Psoas muscle (tissue), 8 donors: ENCODE data around the gene ERRFI1. TPM values are rescaled to one million over a fixed set of nuclear protein-coding genes. Genes with fewer than 3 reads are reported as not detected.

Experiments
- ATAC-seq, 4 donors: fragments of 200-7000 bp; cut with Tn5 transposase; one replicate each; pipeline ENCODE4 v1.9.1; 2020; ENCODE audit warnings: moderate library complexity in 3 of 4, mild to moderate bottlenecking in 2 of 4
- DNase-seq, 2 donors: peaks; one replicate each; pipeline ENCODE4 v3.0.0-alpha.2; 2020
- H3K27ac ChIP-seq: fragments of 200-600 bp; one replicate; pipeline ENCODE4 v1.8.0; 2022
- H3K27me3 ChIP-seq, 3 donors: fragments of 200-600 bp in 1 of 3; one replicate each; pipeline versions ENCODE4 v1.6.1 to v1.8.0; 2013 to 2022; ENCODE audit warnings: low read length in 2 of 3, mild to moderate bottlenecking in 2 of 3, moderate library complexity in 1 of 3; ENCODE audit not compliant: insufficient read depth in 3 of 3
- H3K36me3 ChIP-seq, 2 donors: fragments of 200-600 bp in 1 of 2; one replicate each; pipeline versions ENCODE4 v1.6.1 to v1.8.0; 2013 to 2022; ENCODE audit warnings: low read depth in 1 of 2, mild to moderate bottlenecking in 1 of 2, moderate library complexity in 1 of 2; ENCODE audit not compliant: insufficient read depth in 1 of 2
- H3K4me1 ChIP-seq: fragments of 200-600 bp; one replicate; pipeline ENCODE4 v1.8.0; 2022
- H3K4me3 ChIP-seq: fragments of 200-600 bp; one replicate; pipeline ENCODE4 v1.8.0; 2022; ENCODE audit warnings: mild to moderate bottlenecking
- H3K9me3 ChIP-seq: fragments of 200-600 bp; one replicate; pipeline ENCODE4 v1.8.0; 2022
- CTCF ChIP-seq: fragments of 200-600 bp; IDR thresholded peaks from one replicate; pipeline ENCODE4 v1.8.0; 2022; ENCODE audit warnings: antibody characterized with exemption
- WGBS, 3 donors: extraction: QIAGEN DNeasy Blood & Tissue Kit; methylation state at CpG; one replicate each; pipeline versions ENCODE4 v1.1.6 to v1.1.7; 2013; 5-methylcytosine and 5-hydroxymethylcytosine counted together
- intact Hi-C, 2 donors: fragments of 100-400 bp; cut with DNase I; formaldehyde crosslinking; loops; one replicate each; pipeline versions ENCODE4 v1.11.0 to v1.14.2; 2022
- polyA plus RNA-seq, 3 donors: library from polyadenylated mRNA; stranded (reverse); fragments of 200-250 nt; gene quantifications; one replicate each; pipeline ENCODE4 v1.2.3, GENCODE V29; 2013
- total RNA-seq, 4 donors: library from RNA; stranded (reverse); fragmentation: NEBNext Ultra II Directional in 2 of 4; extraction: Animal tissue kit (Norgen Biotek cat#: 25700) in 2 of 4; gene quantifications; one replicate each; pipeline versions ENCODE4 v1.2.1 to v1.2.4, GENCODE V29; 2021 to 2023
- donor health status: healthy with polysubstance abuse.
- donor health status: DM: no; HTN: no; CAD: no; lungs with moderate emphysema.
- donor health status: Bipolar disorder and iron deficiency.
- donor health status: healthy.
- donor health status: DM: yes; HTN: yes; CAD: no.
- donor health status: DM: no; HTN: no; CAD: no.
- donor health status: DM: no; HTN: no; CAD: no.
- donor health status: DM: yes; HTN: yes; CAD: no.

The ERRFI1 gene
- total and polyA plus RNA-seq, 7 donors, result 23.2 to 99.9 (median 63.3) TPM

GRCh38 chr1:8046391-8046790, 20.3 kb upstream of the ERRFI1 start:
- TF ChIP-seq CTCF, result no peak
- no peak overlapping the region for H3K27ac ChIP-seq
- WGBS, 3 donors, result 94 to 96% (median 94%) methylated on average over 12 of the region's 12 CpGs
- H3K4me1 ChIP-seq, result no peaks in the 10 kb centered on the region
- DNase-seq, result no peak
- no peak for ATAC-seq
- H3K9me3 ChIP-seq, result no peaks in the 10 kb centered on the region
- H3K27me3 ChIP-seq, result no peaks in the 10 kb centered on the region
- no peaks in the 10 kb centered on the region for H3K36me3 ChIP-seq
- intact Hi-C loops, result no loop called here
- H3K4me3 ChIP-seq, result no peak overlapping the region

GRCh38 chr1:8043621-8044020, 17.5 kb upstream of the ERRFI1 start:
- Histone ChIP-seq H3K27ac (no peak overlapping the region), H3K9me3 (no peaks in the 10 kb centered on the region), H3K4me3 (no peak overlapping the region), H3K36me3 (no peaks in the 10 kb centered on the region), H3K4me1 (no peaks in the 10 kb centered on the region), H3K27me3 (peaks cover 0 to 2% (median 0%) of the 10 kb centered on the region in 3 donors)
- WGBS, 3 donors, result 51 to 64% (median 61%) methylated on average over 2 of the region's 2 CpGs
- no peak for DNase-seq
- no peak for TF ChIP-seq CTCF
- no peak for ATAC-seq
- intact Hi-C loops, result loop anchor here in 1 of 2 donors (5.0 kb wide), 1 partner anchor 1161 kb away; no protein-coding TSS in a partner anchor

- Histone ChIP-seq H3K4me1 (no peaks in the 10 kb centered on the region), H3K36me3 (no peaks in the 10 kb centered on the region), H3K27ac (no peak overlapping the region), H3K4me3 (no peak overlapping the region), H3K27me3 (peaks cover 0 to 2% (median 0%) of the 10 kb centered on the region in 3 donors), H3K9me3 (no peaks in the 10 kb centered on the region)
- no peak for TF ChIP-seq CTCF
- WGBS, 3 donors, result 95 to 100% (median 98%) methylated on average over 3 of the region's 3 CpGs
- DNase-seq (no peak), ATAC-seq (no peak)
- intact Hi-C loops, result loop anchor here in 1 of 2 donors (5.0 kb wide), 1 partner anchor 1160 kb away; no protein-coding TSS in a partner anchor
Observed at GRCh38 chr1:8042134-8042533, 16.0 kb upstream of the ERRFI1 start.

GRCh38 chr1:8040586-8040985, 14.5 kb upstream of the ERRFI1 start:
- H3K27ac ChIP-seq, result peak overlapping the region; percentile 9
- peak in 3 of 4 donors; percentile 62 to 68 (median 65) for ATAC-seq
- 81 to 92% (median 87%) methylated on average over 1 of the region's 1 CpG for WGBS, 3 donors
- H3K27me3 ChIP-seq, result peaks cover 0 to 2% (median 0%) of the 10 kb centered on the region in 3 donors
- H3K4me1 ChIP-seq, result no peaks in the 10 kb centered on the region
- H3K4me3 ChIP-seq, result no peak overlapping the region
- peak; percentile 74 to 75 for DNase-seq
- H3K9me3 ChIP-seq, result no peaks in the 10 kb centered on the region
- no peaks in the 10 kb centered on the region for H3K36me3 ChIP-seq
- intact Hi-C loops, result loop anchor here in 1 of 2 donors (5.0 kb wide), 1 partner anchor 1158 kb away; no protein-coding TSS in a partner anchor
- TF ChIP-seq CTCF, result no peak

- DNase-seq (no peak), ATAC-seq (no peak)
- Histone ChIP-seq H3K27ac (no peak overlapping the region), H3K4me3 (no peak overlapping the region), H3K36me3 (no peaks in the 10 kb centered on the region), H3K9me3 (no peaks in the 10 kb centered on the region), H3K27me3 (peaks cover 0 to 2% (median 0%) of the 10 kb centered on the region in 3 donors), H3K4me1 (no peaks in the 10 kb centered on the region)
- no peak for TF ChIP-seq CTCF
- WGBS, 3 donors, result 90 to 95% (median 94%) methylated on average over 2 of the region's 2 CpGs
- intact Hi-C loops, result no loop called here
Observed at GRCh38 chr1:8039071-8039470, 13.0 kb upstream of the ERRFI1 start.
